ENCODE measurements around the gene WDR20. TPM values are rescaled to one million over a fixed set of nuclear protein-coding genes. Genes with fewer than 3 reads are reported as not detected.

WDR20 gene
- total RNA-seq, 1 donor from 2014 or later, result 42.3 TPM

DNA sequence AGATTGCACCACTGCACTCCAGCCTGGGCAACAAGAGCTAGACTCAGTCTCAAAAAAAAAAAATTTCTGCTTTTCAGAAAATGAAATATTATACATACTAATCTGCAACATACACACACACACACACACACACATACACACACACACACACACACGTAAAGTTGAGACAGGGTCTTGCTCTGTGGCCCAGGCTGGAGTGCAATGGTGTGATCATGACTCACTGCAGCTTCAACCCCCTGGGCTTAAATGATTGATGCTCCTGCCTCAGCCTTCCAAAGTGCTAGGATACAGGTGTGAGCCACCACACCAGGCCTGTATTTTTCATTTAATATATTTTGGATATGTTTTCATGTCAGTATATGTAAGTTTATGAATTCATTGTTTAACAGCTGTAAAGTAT is 18.8 kb upstream of the WDR20 start:
- Mint-ChIP-seq H3K36me3 (ENCODE audit: low read depth) (peaks cover 3% of the 10 kb centered on the region), H3K27ac (no peak overlapping the region), H3K27me3 (no peaks in the 10 kb centered on the region), H3K9me3 (peaks cover 3% of the 10 kb centered on the region), H3K4me3 (no peak overlapping the region), H3K4me1 (no peaks in the 10 kb centered on the region)
- ChIA-PET CTCF (no interaction called here), POLR2A (no interaction called here)
- ATAC-seq (ENCODE audit: low read depth) (no peak), DNase-seq (no peak)
- intact Hi-C loops (cut with micrococcal nuclease), result no loop called here
- TF ChIP-seq, protein P1, sequence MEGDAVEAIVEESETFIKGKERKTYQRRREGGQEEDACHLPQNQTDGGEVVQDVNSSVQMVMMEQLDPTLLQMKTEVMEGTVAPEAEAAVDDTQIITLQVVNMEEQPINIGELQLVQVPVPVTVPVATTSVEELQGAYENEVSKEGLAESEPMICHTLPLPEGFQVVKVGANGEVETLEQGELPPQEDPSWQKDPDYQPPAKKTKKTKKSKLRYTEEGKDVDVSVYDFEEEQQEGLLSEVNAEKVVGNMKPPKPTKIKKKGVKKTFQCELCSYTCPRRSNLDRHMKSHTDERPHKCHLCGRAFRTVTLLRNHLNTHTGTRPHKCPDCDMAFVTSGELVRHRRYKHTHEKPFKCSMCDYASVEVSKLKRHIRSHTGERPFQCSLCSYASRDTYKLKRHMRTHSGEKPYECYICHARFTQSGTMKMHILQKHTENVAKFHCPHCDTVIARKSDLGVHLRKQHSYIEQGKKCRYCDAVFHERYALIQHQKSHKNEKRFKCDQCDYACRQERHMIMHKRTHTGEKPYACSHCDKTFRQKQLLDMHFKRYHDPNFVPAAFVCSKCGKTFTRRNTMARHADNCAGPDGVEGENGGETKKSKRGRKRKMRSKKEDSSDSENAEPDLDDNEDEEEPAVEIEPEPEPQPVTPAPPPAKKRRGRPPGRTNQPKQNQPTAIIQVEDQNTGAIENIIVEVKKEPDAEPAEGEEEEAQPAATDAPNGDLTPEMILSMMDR (IDR thresholded peaks at IDR 0.05), result no peak

DNA sequence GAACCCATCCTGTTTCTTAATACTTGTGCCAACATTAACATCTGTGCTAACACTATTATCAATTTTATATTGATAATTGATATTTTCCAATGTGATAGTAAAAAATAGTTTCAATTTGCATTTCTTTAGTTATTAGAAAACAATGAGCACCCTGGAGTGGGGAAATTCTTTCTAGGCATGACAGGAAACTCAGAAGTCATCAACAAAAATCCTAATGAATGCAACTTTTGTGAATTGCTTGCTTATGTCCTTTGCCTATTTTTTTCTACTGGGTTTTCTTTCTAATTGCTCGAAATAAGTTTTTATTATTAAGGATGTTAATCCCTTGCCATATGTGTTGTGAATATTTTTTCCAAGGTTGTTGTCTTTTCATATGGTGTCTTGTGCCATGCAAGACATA is 18.1 kb upstream of the WDR20 start:
- ATAC-seq (ENCODE audit: low read depth), result no peak
- TF ChIP-seq, protein P1 (IDR thresholded peaks at IDR 0.05), result no peak
- no peak for DNase-seq
- ChIA-PET POLR2A (interaction anchor here (0.8 kb wide), 1 partner anchor 394 kb away, joined by 6 read pairs; no protein-coding TSS in a partner anchor), CTCF (no interaction called here)
- peaks cover 3% of the 10 kb centered on the region for H3K36me3 Mint-ChIP-seq (ENCODE audit: low read depth)
- no peaks in the 10 kb centered on the region for H3K4me1 Mint-ChIP-seq
- intact Hi-C loops (cut with micrococcal nuclease), result no loop called here
- H3K4me3 Mint-ChIP-seq, result no peak overlapping the region
- H3K9me3 Mint-ChIP-seq, result peaks cover 3% of the 10 kb centered on the region
- no peak overlapping the region for H3K27ac Mint-ChIP-seq
- H3K27me3 Mint-ChIP-seq, result no peaks in the 10 kb centered on the region

DNA sequence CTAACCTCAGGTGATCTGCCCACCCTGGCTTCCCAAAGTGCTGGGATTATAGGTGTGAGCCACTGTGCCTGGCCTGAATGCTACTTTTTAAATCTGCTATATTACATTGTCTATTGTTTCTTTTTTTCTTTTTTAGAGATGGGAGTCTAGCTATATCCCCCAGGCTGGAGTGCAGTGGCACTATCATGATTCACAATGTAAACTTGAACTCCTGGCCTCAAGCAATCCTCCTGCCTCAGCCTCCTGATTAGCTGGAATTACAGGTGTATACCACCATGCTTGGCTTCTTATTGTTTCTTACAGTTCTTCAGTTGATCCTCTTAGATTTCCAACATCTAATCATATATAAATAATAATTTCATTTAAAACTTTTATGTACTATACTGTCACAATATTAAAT is 15.3 kb upstream of the WDR20 start:
- H3K4me3 Mint-ChIP-seq, result no peak overlapping the region
- ChIA-PET POLR2A (no interaction called here), CTCF (no interaction called here)

DNA sequence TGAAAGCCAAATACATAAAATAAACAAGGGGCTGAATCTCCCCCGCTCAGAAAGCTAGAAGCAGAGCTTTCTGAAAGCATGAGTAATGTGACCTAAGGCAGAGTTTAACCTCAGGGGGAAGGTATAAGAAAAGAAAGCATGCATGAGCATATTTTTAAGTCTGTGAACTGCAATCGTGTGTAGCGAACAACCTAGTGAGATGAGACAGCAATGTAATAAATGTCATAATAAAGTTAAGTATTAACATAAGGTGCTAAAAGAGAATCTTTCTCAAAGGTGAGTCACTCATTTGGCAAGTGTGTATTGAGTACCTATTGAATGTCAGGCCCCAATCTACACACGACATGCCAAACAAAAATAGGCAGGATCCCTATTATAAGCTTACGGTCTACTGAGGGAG is 14.2 kb upstream of the WDR20 start:
- intact Hi-C loops (cut with micrococcal nuclease), result no loop called here
- Mint-ChIP-seq H3K9me3 (no peaks in the 10 kb centered on the region), H3K27ac (no peak overlapping the region), H3K27me3 (no peaks in the 10 kb centered on the region), H3K4me1 (no peaks in the 10 kb centered on the region), H3K36me3 (ENCODE audit: low read depth) (peaks cover 4% of the 10 kb centered on the region), H3K4me3 (no peak overlapping the region)
- ChIA-PET CTCF (no interaction called here), POLR2A (no interaction called here)
- DNase-seq (no peak), ATAC-seq (ENCODE audit: low read depth) (no peak)
- TF ChIP-seq, protein P1 (IDR thresholded peaks at IDR 0.05), result no peak

More for the DNA sequence above, 15.3 kb upstream of the WDR20 start:
- no peaks in the 10 kb centered on the region for H3K9me3 Mint-ChIP-seq
- ATAC-seq (ENCODE audit: low read depth), result no peak
- no peak for DNase-seq
- no peaks in the 10 kb centered on the region for H3K27me3 Mint-ChIP-seq
- H3K4me1 Mint-ChIP-seq, result no peaks in the 10 kb centered on the region
- no peak overlapping the region for H3K27ac Mint-ChIP-seq
- TF ChIP-seq, protein P1 (IDR thresholded peaks at IDR 0.05), result no peak
- intact Hi-C loops (cut with micrococcal nuclease), result no loop called here
- H3K36me3 Mint-ChIP-seq (ENCODE audit: low read depth), result no peaks in the 10 kb centered on the region

DNA sequence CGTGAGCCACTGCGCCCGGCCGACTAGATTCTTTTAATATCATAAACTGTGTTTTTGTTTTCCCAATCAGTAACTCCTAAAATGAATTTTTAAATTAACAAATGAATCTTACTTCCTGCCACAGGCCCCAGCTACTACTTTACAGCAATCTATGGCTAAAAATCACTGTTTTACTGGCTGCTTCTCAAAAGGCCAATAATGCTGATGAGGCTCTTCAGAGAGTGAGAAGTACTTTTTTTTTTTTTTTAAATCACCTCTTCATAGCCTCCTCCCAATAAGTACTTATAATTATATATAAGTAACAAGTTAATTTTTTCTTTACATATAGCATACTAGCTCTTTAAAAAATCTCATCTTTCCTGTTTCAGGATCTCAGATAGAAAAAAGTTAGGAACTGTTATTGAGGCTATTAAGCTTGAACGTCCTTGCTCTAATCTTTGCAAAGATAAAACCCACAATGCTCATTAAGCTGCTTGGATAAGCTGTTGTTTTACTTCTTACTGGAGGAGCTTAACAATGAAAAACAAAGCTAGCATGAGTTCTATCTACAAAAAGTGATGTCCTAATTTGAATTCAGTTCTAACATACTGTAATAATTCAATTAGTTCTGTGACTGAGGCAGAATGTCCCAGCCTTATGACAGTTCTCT is 12.8 kb upstream of the WDR20 start:
- TF ChIP-seq, protein P1 (IDR thresholded peaks at IDR 0.05), result no peak
- Mint-ChIP-seq H3K27ac (no peak overlapping the region), H3K9me3 (no peaks in the 10 kb centered on the region), H3K36me3 (ENCODE audit: low read depth) (peaks cover 4% of the 10 kb centered on the region), H3K4me1 (no peaks in the 10 kb centered on the region), H3K27me3 (no peaks in the 10 kb centered on the region), H3K4me3 (no peak overlapping the region)
- no peak for DNase-seq
- ATAC-seq (ENCODE audit: low read depth), result no peak
- intact Hi-C loops (cut with micrococcal nuclease), result no loop called here
- CTCF ChIA-PET, result no interaction called here
- POLR2A ChIA-PET, result no interaction called here
